K562 (cell line): ENCODE results near the gene LILRA6. TPM values are rescaled to one million over a fixed set of nuclear protein-coding genes. Genes with fewer than 3 reads are reported as not detected.

Source experiments
- AFF4 ChIP-seq: sonication (generic); formaldehyde crosslinking; IDR thresholded peaks from 2 replicates; pipeline ENCODE4 v1.8.0; 2023; ENCODE audit warnings: mild to moderate bottlenecking, missing genetic modification reagents
- ELF4 ChIP-seq: fragments of 450-650 bp; formaldehyde crosslinking; IDR thresholded peaks from 2 replicates; pipeline ENCODE4 v1.4.0; 2022; ENCODE audit warnings: missing genetic modification characterization
- ETS1 ChIP-seq: conservative IDR thresholded peaks from 2 replicates; pipeline ENCODE4 v1.6.1; 2011; ENCODE audit warnings: low read depth, mild to moderate bottlenecking, low read length; ENCODE audit not compliant: control insufficient read depth
- EWSR1 ChIP-seq: fragments of 450-650 bp; IDR thresholded peaks from 2 replicates; pipeline ENCODE4 v1.6.1; 2018; ENCODE audit warnings: borderline replicate concordance, mild to moderate bottlenecking, low read depth, moderate library complexity; ENCODE audit not compliant: partially characterized antibody
- HCFC1 ChIP-seq: IDR thresholded peaks from 2 replicates; pipeline ENCODE4 v1.6.1; 2012; ENCODE audit warnings: low read depth, low read length, improper control_type of control experiment
- MXI1 ChIP-seq: IDR thresholded peaks from 2 replicates; pipeline ENCODE4 v1.6.1; 2011; ENCODE audit warnings: low read depth, mild to moderate bottlenecking, improper control_type of control experiment, low read length
- NFRKB ChIP-seq: fragments of 450-650 bp; IDR thresholded peaks from 2 replicates; pipeline ENCODE4 v1.6.1; 2016; ENCODE audit warnings: low read depth
- NR2C2 ChIP-seq, 2 experiments: fragments of 200-800 bp in 1 of 2; sonication (Bioruptor generic) in 1 of 2; sonication (generic) in 1 of 2; formaldehyde crosslinking in 1 of 2; IDR thresholded peaks; 2 replicates each; pipeline versions ENCODE4 v1.6.1 to v1.8.0; 2016 to 2022; ENCODE audit warnings: mild to moderate bottlenecking in 1 of 2, missing compliant biosample characterization in 1 of 2, missing genetic modification characterization in 1 of 2, missing genetic modification reagents in 1 of 2
- RBFOX2 ChIP-seq: fragments of 200-400 bp; formaldehyde crosslinking; IDR thresholded peaks from 2 replicates; pipeline ENCODE4 v1.6.1; 2017; ENCODE audit warnings: low read depth, mild to moderate bottlenecking, low read length, moderate library complexity
- SMAD1 ChIP-seq: fragments of 150-350 bp; IDR thresholded peaks from 2 replicates; pipeline ENCODE4 v1.6.1; 2014; ENCODE audit warnings: low read length, low read depth; ENCODE audit not compliant: partially characterized antibody
- TAF15 ChIP-seq: fragments of 200-400 bp; formaldehyde crosslinking; IDR thresholded peaks from 2 replicates; pipeline ENCODE4 v1.6.1; 2017; ENCODE audit warnings: mild to moderate bottlenecking, low read depth, low read length, moderate library complexity
- THAP12 ChIP-seq: fragments of 250-450 bp; sonication (Bioruptor Pico); IDR thresholded peaks from 2 replicates; pipeline ENCODE4 v1.9.0; 2021; ENCODE audit warnings: mild to moderate bottlenecking, inconsistent platforms
- WHSC1 ChIP-seq: IDR thresholded peaks from one replicate; pipeline ENCODE4 v1.6.1; 2012; ENCODE audit warnings: low read length, control low read depth, inconsistent platforms
- ZBTB33 ChIP-seq: sonication (generic); formaldehyde crosslinking; IDR thresholded peaks from 2 replicates; pipeline ENCODE4 v1.8.1; 2023; ENCODE audit warnings: mild to moderate bottlenecking, missing genetic modification reagents
- ZNF586 ChIP-seq: fragments of 450-650 bp; formaldehyde crosslinking; conservative IDR thresholded peaks from 2 replicates; pipeline ENCODE4 v1.4.0; 2020; ENCODE audit warnings: mild to moderate bottlenecking, moderate library complexity
- ZNF77 ChIP-seq: fragments of 250-450 bp; sonication (Bioruptor Pico); IDR thresholded peaks from 2 replicates; pipeline ENCODE4 v1.5.0; 2020
- ZSCAN32 ChIP-seq: fragments of 450-650 bp; formaldehyde crosslinking; IDR thresholded peaks from 2 replicates; pipeline ENCODE4 v1.4.0; 2020; ENCODE audit warnings: mild to moderate bottlenecking, moderate library complexity
- polyA plus RNA-seq, 8 experiments: library from polyadenylated mRNA; depleted of rRNA in 4 of 8; stranded (reverse) in 5 of 8; unstranded in 3 of 8; fragments of >200 nt; fragmentation: Nextera tagmentation in 2 of 8; fragmentation: Illumina TruSeq in 1 of 8; extraction: Ambion mirVana in 2 of 8; extraction: Trizol in 1 of 8; gene quantifications; 2 replicates each; pipeline versions ENCODE4 v1.2.1 to v1.2.3, GENCODE V29; 2011 to 2014; ENCODE audit warnings: inconsistent platforms in 1 of 8, missing spikeins in 1 of 8
- total RNA-seq, 7 experiments: library from RNA; depleted of rRNA in 6 of 7; stranded (reverse); fragments of >200 nt in 6 of 7; fragmentation: Illumina TruSeq in 2 of 7; extraction: Trizol in 2 of 7; gene quantifications; 2 replicates each; pipeline versions ENCODE4 v1.2.1 to v1.2.3, GENCODE V29; 2011 to 2021; ENCODE audit warnings: low replicate concordance in 1 of 7

LILRA6 gene
- total and polyA plus RNA-seq, 9 of the 15 experiments (the other 6 are each of a cell fraction or from before 2014, with no cell fraction given) = 0.03 TPM; not detected in 8

GRCh38 chr19:54209058-54209810 lies 33.4 kb downstream of the LILRA6 start (continued):
- TF ChIP-seq AFF4 (no peak), RBFOX2 (peak; percentile 78), ZNF77 (CRISPR knock-in tag) (peak; percentile 54; the same call in 1 of the 2 replicates), ZSCAN32 (CRISPR knock-in tag) (no peak), NFRKB (0 out of 2 replicates have a peak, but pooled peaks have one; percentile 7), ETS1 (no peak; the same call in 1 of the 2 replicates), WHSC1 (no peak), ELF4 (CRISPR knock-in tag) (0 out of 2 replicates have a peak, but pooled peaks have one; percentile 19), THAP12 (no peak), ZNF586 (CRISPR knock-in tag) (0 out of 2 replicates have a peak, but pooled peaks have one; percentile 50), EWSR1 (peak; percentile 41), ZBTB33 (no peak), TAF15 (peak; percentile 63; the same call in 1 of the 2 replicates), MXI1 (0 out of 2 replicates have a peak, but pooled peaks have one; percentile 1), SMAD1 (peak; percentile 11), NR2C2 (CRISPR knock-in tag; IDR thresholded peaks at IDR 0.05) (peak; percentile 18; the same call in 1 of the 2 replicates), NR2C2 (tag; IDR thresholded peaks at IDR 0.05) (no peak), HCFC1 (no peak)
